GM18867 (cell line): Measurements from ENCODE around the gene TRIM34.
"Not testable (repeated sequence)": the region's sequence is repeated elsewhere in the genome, so short reads cannot be mapped to it uniquely, and the experiment has no call there.

Experiments used
- ATAC-seq: cut with Tn5 transposase; IDR thresholded peaks from one replicate; pipeline ENCODE4 v1.9.1; 2021; ENCODE audit warnings: mild to moderate bottlenecking, moderate library complexity; ENCODE audit not compliant: unreplicated experiment

The TRIM34 gene

DNA sequence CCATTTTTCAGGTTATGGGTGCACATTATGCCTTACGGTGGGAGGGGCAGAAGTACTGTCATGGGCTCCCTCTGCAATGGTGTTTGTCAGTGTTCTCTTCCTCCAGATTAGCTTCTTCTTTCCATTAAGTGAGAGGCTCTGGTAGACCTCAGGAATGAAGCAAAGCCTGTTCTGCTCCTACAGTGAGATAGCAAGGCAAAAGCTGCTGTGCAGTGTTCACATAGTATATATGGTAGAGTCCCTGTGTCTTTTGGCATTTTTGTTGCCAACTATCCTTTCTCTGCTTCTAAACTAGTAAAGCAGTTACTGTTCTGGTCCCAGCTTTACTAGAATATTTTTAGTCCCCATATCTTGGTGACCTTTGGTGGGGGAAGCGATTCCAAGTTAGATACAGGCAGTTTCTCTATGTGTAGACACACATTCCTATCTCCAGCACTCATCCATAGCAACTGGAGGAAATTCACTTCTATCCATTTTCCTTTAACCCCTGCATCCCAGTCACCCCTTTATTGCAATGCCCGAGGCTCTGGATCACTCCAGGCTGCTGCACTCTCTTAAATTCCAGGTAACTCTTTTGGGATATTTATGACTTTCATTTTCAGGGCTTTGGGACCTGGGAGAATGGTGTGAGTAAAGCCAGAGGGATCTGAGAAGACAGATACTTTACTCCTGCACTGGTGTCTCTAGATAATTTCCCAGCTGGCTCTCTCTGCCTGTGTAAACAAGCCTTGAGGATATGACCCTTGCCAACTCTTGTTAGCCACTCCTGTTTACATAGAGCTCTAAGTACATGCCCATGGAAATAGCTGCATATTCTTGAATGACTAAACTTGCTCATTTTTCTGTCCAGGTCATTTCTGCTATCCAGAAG, 3.9 kb upstream of the TRIM34 start:
- no peak for ATAC-seq

DNA sequence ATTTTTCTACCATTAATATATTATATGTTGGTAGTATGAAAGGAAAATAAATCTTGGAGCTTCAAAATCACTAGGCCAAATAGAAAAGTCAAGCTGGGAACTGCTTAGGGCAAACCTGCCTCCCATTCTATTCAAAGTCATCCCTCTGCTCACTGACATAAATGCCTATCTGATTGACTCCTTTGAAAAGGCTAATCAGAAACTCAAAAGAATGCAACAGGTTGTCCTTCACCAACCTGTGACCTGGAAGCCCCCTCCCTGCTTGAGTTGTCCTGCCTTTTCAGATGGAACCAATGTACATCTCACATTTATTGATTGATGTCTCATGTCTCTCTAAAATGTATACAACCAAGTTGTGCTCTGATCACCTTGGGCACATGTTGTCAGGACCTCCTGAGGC, 3.2 kb upstream of the TRIM34 start:
- no peak for ATAC-seq

DNA sequence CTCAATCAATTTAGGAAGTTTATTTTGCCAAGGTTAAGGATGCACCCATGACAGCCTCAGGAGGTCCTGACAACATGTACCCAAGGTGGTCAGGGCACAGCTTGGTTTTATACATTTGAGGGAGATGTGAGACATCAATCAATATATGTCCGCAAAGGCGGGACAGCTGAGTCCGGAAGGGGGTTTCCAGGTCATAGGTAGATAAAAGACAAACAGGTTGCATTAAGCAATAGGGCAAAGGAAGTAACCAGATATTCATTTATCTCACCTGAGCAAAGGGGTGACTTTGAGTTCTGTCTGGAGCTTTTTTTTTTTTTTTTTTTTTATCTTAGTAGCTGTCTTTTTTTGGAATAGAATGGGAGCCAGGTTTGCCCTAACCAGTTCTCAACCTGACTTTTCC, 2.0 kb upstream of the TRIM34 start:
- ATAC-seq: no peak

DNA sequence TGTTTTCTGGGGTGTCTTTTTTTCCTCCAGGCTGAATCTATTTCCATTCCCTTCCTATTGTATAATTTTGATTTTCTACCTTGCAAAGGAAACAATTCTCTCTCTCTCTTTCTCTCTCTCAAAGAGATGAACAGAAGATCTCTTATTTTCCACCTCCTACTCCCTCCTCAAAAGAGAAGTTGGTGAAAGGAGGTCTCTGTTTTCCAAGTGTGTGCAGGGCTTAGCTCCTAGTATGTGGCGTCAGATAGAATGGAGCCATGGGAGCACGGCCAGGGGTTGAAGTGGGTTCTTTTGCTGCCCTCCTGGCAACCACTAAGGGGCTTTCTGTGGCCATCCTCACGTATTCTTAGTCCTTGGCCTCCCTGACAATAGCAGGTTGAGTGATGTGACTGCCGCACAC, 480 bp downstream of the TRIM34 start:
- no peak for ATAC-seq

DNA sequence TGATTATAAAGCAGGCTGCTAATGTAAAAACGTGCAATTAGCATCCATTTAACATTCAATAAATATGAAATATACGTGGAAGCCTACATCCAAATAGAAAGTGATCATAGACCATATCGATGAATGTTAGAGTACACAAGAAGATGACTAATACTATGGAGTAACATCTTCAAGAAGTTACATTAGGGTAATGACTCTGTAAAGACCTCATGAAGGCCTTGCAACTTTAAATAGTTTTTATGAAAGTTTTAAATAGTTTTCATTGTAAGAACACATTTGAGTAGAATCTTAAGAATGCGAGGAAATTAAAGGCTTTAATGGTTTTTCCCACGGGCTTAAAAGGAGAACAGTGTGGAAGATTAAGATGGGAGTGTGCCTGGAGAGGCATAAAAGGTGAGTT, 1.4 kb downstream of the TRIM34 start:
- no peak for ATAC-seq

DNA sequence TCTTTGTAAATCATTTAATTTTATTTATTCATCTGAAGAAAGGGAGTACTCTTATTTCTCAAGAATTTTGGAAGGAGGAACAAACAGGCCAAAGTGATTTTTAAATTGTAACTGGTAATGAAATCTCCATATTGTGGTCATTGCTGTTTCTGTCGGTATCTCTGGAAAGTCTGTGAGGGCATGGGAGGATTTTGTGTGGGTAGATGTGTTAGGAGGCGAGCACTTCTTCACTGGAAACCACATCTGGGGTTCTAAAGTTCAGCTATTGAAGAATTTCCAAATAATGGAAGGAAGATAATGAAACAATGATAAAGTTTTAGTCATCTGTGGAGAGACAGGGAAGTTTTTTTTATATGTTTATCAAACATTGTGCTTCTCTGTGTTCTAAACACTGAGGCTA, 6.6 kb downstream of the TRIM34 start:
- ATAC-seq: peak; percentile 21

DNA sequence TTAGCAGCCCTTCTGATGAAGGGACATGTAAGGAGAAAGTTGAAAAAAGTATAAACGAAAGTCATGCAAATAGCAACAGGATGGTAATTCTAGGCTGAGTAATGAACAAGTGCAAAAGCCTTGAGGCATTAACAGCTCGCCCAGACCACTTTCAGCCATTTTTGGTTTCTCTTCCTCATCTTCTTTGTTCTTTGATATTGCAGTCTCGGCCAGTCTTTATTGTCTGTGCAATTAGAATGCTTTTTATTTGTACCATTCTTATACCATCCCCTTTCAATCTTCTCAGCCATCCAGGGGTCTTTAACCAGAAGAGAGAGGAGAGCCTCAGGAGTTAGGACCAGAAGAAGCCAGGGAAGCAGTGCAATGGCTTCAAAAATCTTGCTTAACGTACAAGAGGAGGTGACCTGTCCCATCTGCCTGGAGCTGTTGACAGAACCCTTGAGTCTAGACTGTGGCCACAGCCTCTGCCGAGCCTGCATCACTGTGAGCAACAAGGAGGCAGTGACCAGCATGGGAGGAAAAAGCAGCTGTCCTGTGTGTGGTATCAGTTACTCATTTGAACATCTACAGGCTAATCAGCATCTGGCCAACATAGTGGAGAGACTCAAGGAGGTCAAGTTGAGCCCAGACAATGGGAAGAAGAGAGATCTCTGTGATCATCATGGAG, 7.3 kb downstream of the TRIM34 start:
- peak; percentile 97 for ATAC-seq

DNA sequence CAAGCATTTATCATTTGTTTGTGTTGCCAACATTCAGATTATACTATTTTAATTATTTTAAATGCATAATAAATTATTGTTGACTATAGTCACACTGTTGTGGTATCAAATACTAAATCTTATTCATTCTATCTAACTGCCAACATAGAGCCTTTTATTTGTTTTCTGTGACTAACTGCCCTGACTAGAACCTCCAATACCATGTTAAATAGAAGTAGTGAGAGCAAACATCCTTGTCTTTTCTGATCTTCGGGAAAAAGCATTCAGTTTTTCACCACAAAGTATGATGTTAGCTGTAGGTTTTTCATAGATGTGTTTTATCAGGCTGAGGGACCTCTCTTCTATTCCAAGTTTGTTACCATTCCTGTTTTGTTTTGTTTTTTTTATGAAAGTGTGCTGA, 15.2 kb downstream of the TRIM34 start:
- no peak for ATAC-seq

DNA sequence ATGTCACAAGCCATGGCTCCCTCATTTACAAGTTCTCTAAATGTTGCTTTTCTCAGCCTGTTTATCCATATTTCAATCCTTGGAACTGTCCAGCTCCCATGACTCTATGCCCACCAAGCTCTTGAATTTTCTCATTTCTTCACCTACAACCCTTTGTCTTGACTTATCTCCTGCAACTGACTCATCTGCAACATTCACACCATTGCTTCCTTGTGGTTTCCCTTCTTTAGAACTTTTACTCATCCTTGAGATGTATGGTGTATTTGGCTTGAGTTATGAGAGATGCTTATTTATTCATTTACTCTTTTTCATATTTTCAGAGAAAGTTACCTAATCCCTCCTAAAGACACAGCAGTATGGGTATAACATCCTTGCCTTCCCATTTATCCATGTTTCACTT, 18.8 kb downstream of the TRIM34 start:
- ATAC-seq: no peak

DNA sequence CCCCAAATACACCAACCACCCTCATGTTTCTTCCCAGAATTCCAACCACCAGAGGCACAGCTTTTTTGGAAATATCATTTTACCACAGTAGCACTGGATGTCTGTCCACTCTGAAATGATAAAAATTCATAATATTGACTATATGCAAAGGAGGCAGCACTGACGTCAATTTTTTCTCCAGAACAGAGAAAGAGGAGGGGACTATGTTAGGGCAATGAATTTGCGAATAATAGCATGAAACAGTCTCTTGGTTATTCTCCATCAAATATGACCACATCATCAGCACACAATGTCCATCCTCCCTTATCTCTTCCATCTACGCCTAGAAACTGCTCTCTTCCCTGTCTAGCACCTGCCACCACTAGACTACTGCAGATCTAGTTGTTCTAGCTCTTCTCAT, 21.3 kb downstream of the TRIM34 start:
- ATAC-seq: no peak

DNA sequence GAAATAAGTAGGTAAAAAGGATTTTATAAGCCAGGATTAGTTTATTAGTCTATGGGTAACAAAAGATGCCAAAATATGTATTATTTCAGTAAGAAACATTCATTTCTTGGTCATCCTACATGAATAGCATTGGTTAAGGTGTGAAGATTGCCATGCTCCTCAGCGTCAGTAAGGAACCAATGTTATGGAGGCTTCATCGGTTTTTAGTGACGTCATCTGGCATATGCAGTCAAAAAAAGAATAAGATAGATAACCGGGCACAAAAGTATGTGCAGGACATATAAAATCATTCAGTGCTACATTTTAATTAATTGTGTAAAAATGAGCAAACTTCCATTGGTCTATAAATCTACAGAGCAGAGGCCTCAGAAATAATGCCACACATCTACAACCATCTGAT, 30.7 kb downstream of the TRIM34 start:
- ATAC-seq: no peak

DNA sequence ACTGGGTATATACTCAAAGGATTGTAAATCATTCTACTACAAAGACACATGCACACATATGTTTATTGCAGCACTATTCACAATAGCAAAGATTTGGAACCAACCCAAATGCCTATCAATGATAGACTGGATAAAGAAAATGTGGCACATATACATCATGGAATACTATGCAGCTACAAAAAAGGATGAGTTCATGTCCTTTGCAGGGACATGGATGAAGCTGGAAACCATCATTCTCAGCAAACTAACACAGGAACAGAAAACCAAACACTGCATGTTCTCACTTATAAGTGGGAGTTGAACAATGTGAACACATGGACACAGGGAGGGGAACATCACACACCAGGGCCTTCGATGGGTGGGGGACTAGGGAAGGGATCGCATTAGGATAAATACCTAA, 32.2 kb downstream of the TRIM34 start:
- ATAC-seq: not testable (repeated sequence)

DNA sequence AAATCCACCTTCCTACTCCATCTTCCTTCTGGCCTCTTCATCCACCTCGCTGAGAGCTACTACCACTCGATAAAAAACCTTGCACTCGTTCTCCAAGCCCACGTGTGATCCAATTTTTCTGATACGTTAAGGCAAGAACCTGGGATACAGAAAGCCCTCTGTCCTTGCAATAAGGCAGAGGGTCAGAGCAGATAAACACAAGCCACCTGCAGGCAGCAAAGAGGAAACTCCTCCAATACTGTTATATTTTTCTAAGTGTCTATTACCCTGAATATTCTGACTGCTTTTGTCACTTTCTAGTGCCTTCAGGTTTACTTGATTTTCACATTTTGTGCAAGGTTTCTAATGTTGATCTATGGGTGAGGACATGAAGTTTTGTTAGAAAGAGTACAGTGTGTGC, 33.5 kb downstream of the TRIM34 start:
- ATAC-seq: no peak

DNA sequence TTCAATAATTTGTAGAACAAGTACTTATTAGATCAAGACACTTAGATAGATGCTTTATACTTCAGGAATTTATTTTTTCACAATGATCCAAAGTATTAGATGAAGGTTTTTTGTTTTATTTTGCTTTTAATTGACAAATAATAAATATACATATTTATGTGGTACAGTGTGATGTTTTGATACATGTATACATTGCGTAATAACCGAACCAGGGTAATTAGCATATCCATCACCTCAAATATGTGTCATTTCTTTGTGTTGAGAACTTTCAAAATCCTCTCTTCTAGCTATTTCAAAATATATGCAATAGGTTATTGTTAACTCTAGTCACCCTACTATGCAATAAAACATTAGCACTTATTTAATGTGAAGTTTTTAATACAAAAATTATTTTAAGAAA, 38.7 kb downstream of the TRIM34 start:
- no peak for ATAC-seq

DNA sequence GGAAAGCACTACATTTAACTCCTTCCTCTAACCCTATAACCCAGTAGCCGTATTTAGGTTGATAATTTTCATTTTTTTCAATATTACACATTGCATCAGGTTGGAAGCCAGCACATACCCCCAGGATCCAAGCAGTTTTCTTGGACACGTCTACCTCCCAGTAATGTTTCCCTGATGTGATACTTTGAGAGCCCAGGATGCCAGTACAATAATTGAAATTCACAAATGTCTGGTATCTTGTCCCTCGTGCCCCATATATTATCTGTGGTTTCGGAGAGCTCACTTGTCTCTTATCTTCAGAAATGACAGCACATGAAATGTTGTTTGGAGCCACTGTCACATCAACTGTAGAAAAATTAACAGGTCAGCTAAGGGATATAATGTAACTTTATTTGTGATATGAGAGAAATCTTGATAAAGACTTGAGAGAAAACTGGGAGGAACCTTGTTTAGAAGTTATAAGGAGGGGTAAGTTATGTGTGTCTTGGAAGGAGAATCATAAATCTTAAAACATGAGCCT, 40.3 kb downstream of the TRIM34 start:
- no peak for ATAC-seq

DNA sequence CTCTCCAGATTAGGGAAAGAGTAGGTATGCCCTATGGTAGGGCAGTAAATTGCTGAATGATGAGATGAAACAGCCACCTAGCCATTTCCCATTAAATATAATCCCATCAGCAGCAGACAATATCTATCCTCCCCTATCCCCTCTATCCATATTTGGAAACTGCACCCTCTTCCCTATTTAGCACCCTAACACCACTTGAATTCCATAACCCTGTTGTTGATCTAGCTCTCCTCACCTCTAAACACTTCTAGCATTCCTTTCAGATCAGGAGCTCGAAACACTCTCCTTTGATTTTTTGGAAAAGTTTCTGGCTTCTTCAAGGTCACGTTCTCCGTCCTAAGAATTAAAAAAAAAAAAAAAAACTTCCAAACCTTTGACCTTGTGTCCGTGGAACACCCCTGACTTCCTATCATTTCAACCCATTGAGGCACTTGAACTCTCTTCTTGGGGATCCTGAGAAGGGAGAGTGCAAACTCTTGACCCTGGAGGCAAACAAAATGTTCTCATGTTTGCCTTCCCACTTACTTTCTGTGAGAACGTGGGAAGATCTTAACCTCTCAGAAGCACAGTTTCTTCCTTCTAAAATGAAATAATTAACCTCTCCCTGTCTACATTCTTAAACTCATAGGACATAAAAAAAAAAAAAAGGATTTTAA, 41.1 kb downstream of the TRIM34 start:
- ATAC-seq: no peak

DNA sequence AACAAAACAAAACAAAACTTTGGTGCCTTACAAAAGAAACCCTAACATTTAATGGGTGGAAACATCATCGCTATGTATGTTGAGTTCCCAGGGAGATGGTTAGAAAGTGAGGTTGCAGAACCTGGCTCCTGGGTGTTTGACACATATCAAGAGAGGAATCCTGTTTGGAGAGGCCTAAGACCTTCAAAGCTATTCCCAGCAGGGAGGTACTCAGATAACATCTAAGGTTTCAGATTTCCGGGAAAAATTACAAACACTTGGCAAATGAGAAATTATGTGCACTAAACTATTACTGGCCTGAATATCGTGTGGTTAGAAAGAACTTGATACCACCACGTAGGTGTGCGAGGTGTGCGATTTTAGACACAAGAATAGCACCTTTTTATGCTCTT, 41.6 kb downstream of the TRIM34 start:
- ATAC-seq: no peak

DNA sequence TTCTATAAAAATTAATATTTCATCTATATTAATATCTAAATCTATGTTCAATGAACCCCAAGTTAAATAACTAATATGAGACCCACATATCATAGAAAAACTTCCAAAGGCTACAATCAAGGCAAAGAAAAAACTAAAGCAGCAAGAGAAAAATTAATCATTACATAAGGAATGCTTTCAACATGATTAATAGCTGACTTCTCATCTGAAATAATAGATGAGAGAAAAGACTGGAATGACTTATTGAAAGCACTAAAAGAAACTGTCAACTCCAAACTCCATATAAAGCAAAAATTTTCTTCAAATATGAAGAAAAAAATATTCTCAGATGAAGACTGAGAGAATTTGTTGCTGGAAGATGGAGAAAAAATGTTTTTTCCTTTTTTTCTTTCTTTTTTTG, 47.0 kb downstream of the TRIM34 start:
- ATAC-seq: no peak

DNA sequence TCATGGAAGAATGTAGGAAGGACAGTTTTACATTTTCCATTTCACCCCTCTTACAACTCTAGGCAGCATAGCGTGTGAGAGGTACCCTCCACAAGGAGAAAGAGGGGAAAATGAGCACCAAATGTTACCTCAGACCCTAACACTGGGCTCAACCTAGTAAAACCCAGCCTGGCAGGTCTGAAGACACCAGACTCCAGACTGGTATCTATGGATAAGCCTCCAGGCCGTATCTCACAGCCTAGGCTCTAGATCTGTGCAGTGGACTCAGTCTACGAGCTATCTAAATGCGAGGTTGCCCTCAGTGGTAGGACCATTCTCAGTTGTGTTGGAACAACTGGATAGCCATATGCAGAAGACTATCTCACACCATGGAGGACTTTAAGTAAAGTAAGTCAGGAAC, 49.6 kb downstream of the TRIM34 start:
- ATAC-seq: no peak

DNA sequence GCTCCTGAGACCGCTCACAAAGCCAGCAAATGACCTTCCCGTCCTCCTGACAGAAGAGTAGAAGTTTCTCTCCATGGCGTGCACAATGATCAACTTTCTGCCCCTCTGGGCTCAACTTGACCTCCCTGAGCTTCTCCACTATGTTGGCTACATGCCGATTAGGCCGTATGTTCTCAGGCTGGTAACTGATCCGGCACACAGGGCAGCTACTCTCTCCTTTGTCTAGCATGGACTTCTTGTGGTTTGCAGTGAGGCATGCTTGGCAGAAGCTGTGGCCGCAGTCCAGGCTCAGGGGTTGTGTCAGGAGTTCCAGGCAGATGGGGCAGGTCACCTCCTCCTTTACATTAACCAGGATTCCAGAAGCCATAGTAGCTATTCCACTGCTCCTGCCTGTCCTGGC, 55.0 kb downstream of the TRIM34 start:
- no peak for ATAC-seq

DNA sequence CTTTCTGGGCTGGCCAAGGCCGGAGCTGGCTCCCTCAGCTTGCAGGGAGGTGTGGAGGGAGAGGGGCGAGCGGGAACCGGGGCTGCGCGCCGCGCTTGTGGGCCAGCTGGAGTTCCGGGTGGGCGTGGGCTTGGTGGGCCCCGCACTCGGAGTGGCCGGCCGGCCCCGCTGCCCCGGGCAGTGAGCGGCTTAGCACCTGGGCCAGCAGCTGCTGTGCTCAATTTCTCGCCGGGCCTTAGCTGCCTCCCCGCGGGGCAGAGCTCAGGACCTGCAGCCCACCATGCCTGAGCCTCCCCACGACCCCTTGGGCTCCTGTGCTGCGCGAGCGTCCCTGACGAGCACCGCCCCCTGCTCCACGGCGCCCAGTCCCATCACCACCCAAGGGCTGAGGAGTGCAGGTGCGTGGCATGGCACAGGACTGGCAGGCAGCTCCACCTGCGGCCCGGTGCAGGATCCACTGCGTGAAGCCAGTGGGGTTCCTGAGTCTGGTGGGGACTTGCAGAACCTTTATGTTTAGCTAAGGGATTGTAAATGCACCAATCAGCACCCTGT, 58.2 kb downstream of the TRIM34 start:
- ATAC-seq: not testable (repeated sequence)
